HepG2 (cell line): ENCODE data around the gene RCBTB2. TPM values are rescaled to one million over a fixed set of nuclear protein-coding genes. Genes with fewer than 3 reads are reported as not detected.

Source experiments
- ATAC-seq: fragments of 200-7000 bp; cut with Tn5 transposase; 3 replicates; pipeline ENCODE4 v1.9.1; 2020; ENCODE audit warnings: mild to moderate bottlenecking, moderate library complexity
- BruUV-seq: library from RNA; stranded (reverse); fragments of 400-500 nt; replicated peaks from 2 replicates; lab custom pipeline; 2021; lab: Mats Ljungman, UMichigan
- CTCF ChIA-PET: fragments of 300-600 bp; formaldehyde crosslinking; extraction: SDS; loops from one replicate; lab custom pipeline; 2021; ENCODE audit warnings: low total read pairs, inconsistent platforms, low intra/inter-chr PET ratio; lab: Yijun Ruan, JAX
- POLR2A ChIA-PET: fragments of 350-600 bp; sonication (Branson Sonifier 250); formaldehyde crosslinking; loops from one replicate; lab custom pipeline; 2020; ENCODE audit warnings: antibody characterized with exemption, inconsistent platforms; lab: Yijun Ruan, JAX
- DNase-seq: peaks from one replicate; pipeline ENCODE4 v3.0.0-alpha.2; 2015; ENCODE audit warnings: low spot score
- FAIRE-seq: peaks from 3 replicates; lab custom pipeline; 2011; peaks lifted over from hg19 to GRCh38; lab: Jason Lieb, UNC
- H2AFZ ChIP-seq: one replicate; pipeline ENCODE4 v1.6.1; 2011; ENCODE audit warnings: low read length, inconsistent platforms
- H3K27ac ChIP-seq: fragments of 300-600 bp; 3 replicates; pipeline ENCODE4 v1.8.0; 2011; ENCODE audit warnings: mixed run types, mild to moderate bottlenecking, mixed read lengths, low read length, inconsistent platforms; ENCODE audit not compliant: insufficient read depth; ENCODE audit errors: extremely low read length
- H3K27me3 ChIP-seq, 2 experiments: fragments of 200-600 bp in 1 of 2; 2 replicates in 1 of 2; 3 replicates in 1 of 2; pipeline versions ENCODE4 v1.6.0 to v1.8.0; 2011; ENCODE audit warnings: low read length in 2 of 2, mild to moderate bottlenecking in 2 of 2, moderate library complexity in 2 of 2, inconsistent platforms in 1 of 2; ENCODE audit not compliant: insufficient read depth in 2 of 2, control insufficient read depth in 1 of 2
- H3K36me3 ChIP-seq, 2 experiments: fragments of 200-600 bp in 1 of 2; replicated peaks in 1 of 2; 2 replicates in 1 of 2; 3 replicates in 1 of 2; pipeline versions ENCODE4 v1.5.1 to v1.8.0; 2011; ENCODE audit warnings: low read length in 2 of 2, inconsistent platforms in 1 of 2; ENCODE audit not compliant: insufficient read depth in 2 of 2, control insufficient read depth in 1 of 2
- H3K4me1 ChIP-seq: 2 replicates; pipeline ENCODE4 v1.5.1; 2012; ENCODE audit warnings: low read length, inconsistent platforms; ENCODE audit not compliant: insufficient read depth
- H3K4me2 ChIP-seq: 2 replicates; pipeline ENCODE4 v1.6.0; 2011; ENCODE audit warnings: low read depth, low read length, inconsistent platforms
- H3K4me3 ChIP-seq, 3 experiments: fragments of 200-600 bp in 1 of 3; sonication (generic), shearing (Covaris generic) in 1 of 3; replicated peaks in 1 of 3; 2 replicates each; pipeline ENCODE4 v1.5.1; 2011 to 2016; ENCODE audit warnings: low read length in 3 of 3, inconsistent platforms in 2 of 3, low read depth in 2 of 3, mild to moderate bottlenecking in 2 of 3, control low read depth in 1 of 3, mixed read lengths in 1 of 3; ENCODE audit not compliant: insufficient read depth in 1 of 3
- H3K79me2 ChIP-seq: one replicate; pipeline ENCODE4 v1.6.1; 2011; ENCODE audit warnings: low read length, inconsistent platforms; ENCODE audit not compliant: insufficient read depth
- H3K9ac ChIP-seq: 2 replicates; pipeline ENCODE4 v1.6.0; 2011; ENCODE audit warnings: mild to moderate bottlenecking, low read depth, low read length, inconsistent platforms; ENCODE audit not compliant: insufficient read depth
- H3K9me3 ChIP-seq: 2 replicates; pipeline ENCODE4 v1.5.1; 2012; ENCODE audit warnings: mild to moderate bottlenecking, low read length
- H4K20me1 ChIP-seq: 2 replicates; pipeline ENCODE4 v1.6.0; 2011; ENCODE audit warnings: inconsistent platforms, mild to moderate bottlenecking, low read length, moderate library complexity; ENCODE audit not compliant: insufficient read depth
- ARNTL ChIP-seq: sonication (generic); formaldehyde crosslinking; IDR thresholded peaks from 2 replicates; pipeline ENCODE4 v1.4.0; 2020; ENCODE audit warnings: mild to moderate bottlenecking, missing genetic modification reagents
- ATM ChIP-seq: fragments of 450-650 bp; IDR thresholded peaks from 2 replicates; pipeline ENCODE4 v1.7.1; 2017; ENCODE audit warnings: mild to moderate bottlenecking, borderline replicate concordance
- FOXK2 ChIP-seq: fragments of 450-650 bp; IDR thresholded peaks from 2 replicates; pipeline ENCODE4 v1.6.1; 2016
- HNF1A ChIP-seq, 2 experiments: sonication (generic) in 1 of 2; formaldehyde crosslinking in 1 of 2; IDR thresholded peaks; 2 replicates each; pipeline versions ENCODE4 v1.4.0 to v1.6.1; 2016 to 2020; ENCODE audit warnings: borderline replicate concordance in 1 of 2, low read depth in 1 of 2, mild to moderate bottlenecking in 1 of 2, missing genetic modification reagents in 1 of 2
- PHF5A ChIP-seq: IDR thresholded peaks from one replicate; pipeline ENCODE4 v1.6.1; 2018; ENCODE audit warnings: low read depth, missing genetic modification reagents; ENCODE audit not compliant: unreplicated experiment
- SATB2 ChIP-seq: sonication (generic); formaldehyde crosslinking; IDR thresholded peaks from 2 replicates; pipeline ENCODE4 v1.5.0; 2020; ENCODE audit warnings: missing genetic modification reagents
- SNAPC5 ChIP-seq: sonication (generic); formaldehyde crosslinking; IDR thresholded peaks from 2 replicates; pipeline ENCODE4 v1.8.1; 2023; ENCODE audit warnings: mild to moderate bottlenecking, missing genetic modification reagents, borderline replicate concordance
- ZBTB4 ChIP-seq: sonication (generic); formaldehyde crosslinking; IDR thresholded peaks from 2 replicates; pipeline ENCODE4 v1.4.0; 2020; ENCODE audit warnings: missing genetic modification reagents, mild to moderate bottlenecking, borderline replicate concordance
- ZNF543 ChIP-seq: sonication (generic); formaldehyde crosslinking; IDR thresholded peaks from 2 replicates; pipeline ENCODE4 v1.4.0; 2020; ENCODE audit warnings: mild to moderate bottlenecking, missing genetic modification reagents
- ZNF747 ChIP-seq: sonication (generic); formaldehyde crosslinking; IDR thresholded peaks from 2 replicates; pipeline ENCODE4 v1.8.1; 2023; ENCODE audit warnings: missing genetic modification reagents, mild to moderate bottlenecking, borderline replicate concordance
- WGBS: methylation state at CpG from one replicate; pipeline ENCODE4 v1.1.6; 2017; ENCODE audit warnings: low lambda C conversion rate; 5-methylcytosine and 5-hydroxymethylcytosine counted together
- in situ Hi-C: cut with HindIII; loops from 2 replicates; pipeline ENCODE4 v1.10.0; 2017; ENCODE audit warnings: low pct_unique_long_range_greater_than_20kb; ENCODE audit not compliant: extremely low pct_ligation_motif_present
- intact Hi-C: fragments of 100-400 bp; cut with micrococcal nuclease; formaldehyde crosslinking; loops from one replicate; pipeline ENCODE4 v1.10.0; 2022; ENCODE audit not compliant: unreplicated experiment
- polyA plus RNA-seq, 8 experiments: library from polyadenylated mRNA; depleted of rRNA in 3 of 8; stranded (reverse) in 7 of 8; unstranded in 1 of 8; fragments of >200 nt; fragmentation: Illumina TruSeq in 4 of 8; extraction: Trizol in 4 of 8; gene quantifications; 2 replicates each; pipeline versions ENCODE4 v1.2.1 to v1.2.3, GENCODE V29; 2011 to 2016; ENCODE audit warnings: low read depth in 4 of 8, missing spikeins in 1 of 8, mixed read lengths in 1 of 8; ENCODE audit not compliant: insufficient read depth in 1 of 8
- total RNA-seq, 5 experiments: library from RNA; depleted of rRNA; stranded (reverse); fragments of >200 nt; fragmentation: Illumina TruSeq; extraction: Trizol; gene quantifications; 2 replicates each; pipeline ENCODE4 v1.2.3, GENCODE V29; 2016; ENCODE audit warnings: low read depth in 1 of 5
- TF ChIP-seq, protein P1 (sequence below): IDR thresholded peaks from 2 replicates; pipeline ENCODE4 v1.6.1; 2016; ENCODE audit warnings: low read depth

The RCBTB2 gene
- total and polyA plus RNA-seq, 2 of the 13 experiments (the other 11 are each of a cell fraction or from before 2014, with no cell fraction given), result 1.9 to 2.7 TPM

- DNase-seq (no peak), ATAC-seq (no peak), FAIRE-seq (no peak)
- in situ Hi-C loops, result no loop called here
- peaks cover 19% of the 10 kb centered on the region for H3K4me1 ChIP-seq
- ChIA-PET POLR2A (no interaction called here), CTCF (no interaction called here)
- no peak overlapping the region for H3K9ac ChIP-seq
- intact Hi-C loops, result no loop called here
- BruUV-seq, result no TSS peak
- H3K27ac ChIP-seq, result no peak overlapping the region
- H3K4me3 ChIP-seq, result no peak overlapping the region
- H3K9me3 ChIP-seq, result no peaks in the 10 kb centered on the region
- no peak overlapping the region for H3K4me2 ChIP-seq
- H3K79me2 ChIP-seq, result no peaks in the 10 kb centered on the region
- WGBS, result 91% methylated on average over 3 of the region's 3 CpGs
- H3K36me3 ChIP-seq, result no peaks in the 10 kb centered on the region
- H2AFZ ChIP-seq, result no peak overlapping the region
- H3K27me3 ChIP-seq, result no peaks in the 10 kb centered on the region
- TF ChIP-seq ZNF747 (CRISPR knock-in tag) (no peak), PHF5A (no peak), ARNTL (no peak), ATM (no peak), ZBTB4 (CRISPR knock-in tag) (no peak), HNF1A (IDR thresholded peaks at IDR 0.05; ENCODE audit: low read depth) (no peak), HNF1A (CRISPR knock-in tag; IDR thresholded peaks at IDR 0.05; ENCODE audit: borderline replicate concordance) (no peak), SATB2 (no peak), FOXK2 (no peak), SNAPC5 (CRISPR knock-in tag) (no peak), ZNF543 (CRISPR knock-in tag) (no peak)
- TF ChIP-seq, protein P1, sequence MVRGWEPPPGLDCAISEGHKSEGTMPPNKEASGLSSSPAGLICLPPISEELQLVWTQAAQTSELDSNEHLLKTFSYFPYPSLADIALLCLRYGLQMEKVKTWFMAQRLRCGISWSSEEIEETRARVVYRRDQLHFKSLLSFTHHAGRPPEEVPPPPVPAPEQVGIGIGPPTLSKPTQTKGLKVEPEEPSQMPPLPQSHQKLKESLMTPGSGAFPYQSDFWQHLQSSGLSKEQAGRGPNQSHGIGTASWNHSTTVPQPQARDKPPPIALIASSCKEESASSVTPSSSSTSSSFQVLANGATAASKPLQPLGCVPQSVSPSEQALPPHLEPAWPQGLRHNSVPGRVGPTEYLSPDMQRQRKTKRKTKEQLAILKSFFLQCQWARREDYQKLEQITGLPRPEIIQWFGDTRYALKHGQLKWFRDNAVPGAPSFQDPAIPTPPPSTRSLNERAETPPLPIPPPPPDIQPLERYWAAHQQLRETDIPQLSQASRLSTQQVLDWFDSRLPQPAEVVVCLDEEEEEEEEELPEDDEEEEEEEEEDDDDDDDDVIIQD (CRISPR knock-in tag), result no peak
- no peaks in the 10 kb centered on the region for H4K20me1 ChIP-seq
These were observed 42.6 kb downstream of the RCBTB2 start for GRCh38 chr13:48490241-48490640.
